HG03196 (cell line): ENCODE data around the gene RABL6.
A peak's percentile ranks its signal among the peaks of the same experiment; 100 is the strongest.
"Not testable (repeated sequence)": the region's sequence is repeated elsewhere in the genome, so short reads cannot be mapped to it uniquely, and the experiment has no call there.

Experiments
- ATAC-seq: cut with Tn5 transposase; IDR thresholded peaks from one replicate; pipeline ENCODE4 v1.9.1; 2021; ENCODE audit not compliant: unreplicated experiment

The RABL6 gene, protein sequence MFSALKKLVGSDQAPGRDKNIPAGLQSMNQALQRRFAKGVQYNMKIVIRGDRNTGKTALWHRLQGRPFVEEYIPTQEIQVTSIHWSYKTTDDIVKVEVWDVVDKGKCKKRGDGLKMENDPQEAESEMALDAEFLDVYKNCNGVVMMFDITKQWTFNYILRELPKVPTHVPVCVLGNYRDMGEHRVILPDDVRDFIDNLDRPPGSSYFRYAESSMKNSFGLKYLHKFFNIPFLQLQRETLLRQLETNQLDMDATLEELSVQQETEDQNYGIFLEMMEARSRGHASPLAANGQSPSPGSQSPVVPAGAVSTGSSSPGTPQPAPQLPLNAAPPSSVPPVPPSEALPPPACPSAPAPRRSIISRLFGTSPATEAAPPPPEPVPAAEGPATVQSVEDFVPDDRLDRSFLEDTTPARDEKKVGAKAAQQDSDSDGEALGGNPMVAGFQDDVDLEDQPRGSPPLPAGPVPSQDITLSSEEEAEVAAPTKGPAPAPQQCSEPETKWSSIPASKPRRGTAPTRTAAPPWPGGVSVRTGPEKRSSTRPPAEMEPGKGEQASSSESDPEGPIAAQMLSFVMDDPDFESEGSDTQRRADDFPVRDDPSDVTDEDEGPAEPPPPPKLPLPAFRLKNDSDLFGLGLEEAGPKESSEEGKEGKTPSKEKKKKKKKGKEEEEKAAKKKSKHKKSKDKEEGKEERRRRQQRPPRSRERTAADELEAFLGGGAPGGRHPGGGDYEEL

DNA sequence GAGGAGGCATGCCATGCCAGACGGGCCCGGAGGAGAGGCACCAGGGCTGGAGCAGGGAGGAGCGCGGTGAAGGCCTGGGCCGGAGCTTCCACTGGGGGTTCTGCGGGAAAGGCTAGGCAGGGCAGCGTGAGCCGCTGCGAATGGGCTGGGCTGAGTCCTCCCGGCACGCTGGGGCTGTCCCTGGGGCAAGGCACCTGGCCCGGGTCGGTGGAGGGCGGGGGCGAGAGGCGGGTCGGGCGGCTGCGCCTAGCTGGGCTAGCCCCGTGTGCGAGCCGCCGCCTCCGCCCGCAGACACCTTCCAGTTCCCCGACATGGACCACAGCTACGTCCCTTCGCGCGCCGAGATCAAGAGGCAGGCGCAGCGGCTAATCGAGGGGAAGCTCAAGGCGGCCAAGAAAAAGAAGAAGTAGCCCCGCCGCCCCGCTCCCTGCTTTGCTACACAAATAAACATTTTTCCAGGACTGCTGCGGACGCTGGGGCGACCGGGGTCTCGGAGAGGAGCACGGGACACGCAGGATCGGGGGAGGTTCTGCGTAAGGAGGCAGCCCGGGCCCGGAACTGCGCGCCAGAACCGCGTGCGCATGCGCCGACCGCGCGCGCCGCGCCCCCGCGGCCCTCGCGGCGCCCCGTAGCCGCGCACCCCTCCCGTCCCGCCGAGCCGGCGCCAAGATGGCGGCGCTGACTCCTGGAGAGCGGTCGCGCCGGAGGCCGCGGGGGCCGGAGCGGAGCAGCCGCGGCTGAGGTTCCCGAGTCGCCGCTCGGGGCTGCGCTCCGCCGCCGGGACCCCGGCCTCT, at the start of gene RABL6:
Gene RABL6, plus strand, starts transcription at position 668 of the 794 bp plus-strand sequence. CDS start 249 bp downstream, outside the sequence.
- peak; percentile 61 for ATAC-seq

DNA sequence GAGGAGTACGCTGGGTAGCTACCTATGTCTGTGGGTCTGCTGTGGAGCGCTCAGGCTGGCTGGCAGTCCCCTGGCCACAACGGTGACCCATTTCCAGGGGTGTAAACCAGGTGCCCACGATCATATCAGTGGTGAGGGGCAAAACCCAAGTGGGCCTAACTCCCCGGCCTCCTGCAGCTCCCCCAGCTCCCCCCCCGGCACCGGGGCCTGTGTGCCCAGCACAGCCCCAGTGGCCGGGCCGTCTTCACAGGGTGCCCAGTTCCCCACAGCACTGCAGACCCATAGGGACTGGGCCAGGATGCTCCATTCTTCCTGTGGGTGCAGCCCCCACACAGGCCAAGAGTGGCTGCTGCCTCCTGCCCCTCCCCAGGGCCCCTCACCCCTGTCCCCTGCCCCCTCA, 48.7 kb upstream of the RABL6 start:
- no peak for ATAC-seq

GRCh38 chr9:136759436-136760325, 48.1 kb upstream of the RABL6 start:
- ATAC-seq: no peak

DNA sequence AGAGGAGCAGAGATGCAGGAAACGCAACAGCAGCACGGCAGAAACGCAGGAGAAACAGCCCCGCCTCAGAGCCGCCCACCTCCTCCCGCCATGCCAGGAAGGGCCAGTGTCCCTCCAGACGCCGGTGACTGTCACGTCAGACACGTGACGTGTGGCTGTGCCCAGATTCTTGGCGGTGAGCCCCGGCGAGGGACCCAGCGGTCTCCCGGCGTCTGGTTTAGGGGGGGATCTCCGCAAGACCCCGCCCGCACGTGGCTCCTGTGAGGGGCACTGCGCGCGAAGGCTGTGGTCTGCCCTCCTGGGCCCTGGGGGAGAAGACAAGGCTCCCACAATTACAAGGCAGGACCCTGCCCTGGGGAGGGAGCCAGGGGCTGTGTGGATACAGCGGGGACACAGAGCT, 47.3 kb upstream of the RABL6 start:
- no peak for ATAC-seq

DNA sequence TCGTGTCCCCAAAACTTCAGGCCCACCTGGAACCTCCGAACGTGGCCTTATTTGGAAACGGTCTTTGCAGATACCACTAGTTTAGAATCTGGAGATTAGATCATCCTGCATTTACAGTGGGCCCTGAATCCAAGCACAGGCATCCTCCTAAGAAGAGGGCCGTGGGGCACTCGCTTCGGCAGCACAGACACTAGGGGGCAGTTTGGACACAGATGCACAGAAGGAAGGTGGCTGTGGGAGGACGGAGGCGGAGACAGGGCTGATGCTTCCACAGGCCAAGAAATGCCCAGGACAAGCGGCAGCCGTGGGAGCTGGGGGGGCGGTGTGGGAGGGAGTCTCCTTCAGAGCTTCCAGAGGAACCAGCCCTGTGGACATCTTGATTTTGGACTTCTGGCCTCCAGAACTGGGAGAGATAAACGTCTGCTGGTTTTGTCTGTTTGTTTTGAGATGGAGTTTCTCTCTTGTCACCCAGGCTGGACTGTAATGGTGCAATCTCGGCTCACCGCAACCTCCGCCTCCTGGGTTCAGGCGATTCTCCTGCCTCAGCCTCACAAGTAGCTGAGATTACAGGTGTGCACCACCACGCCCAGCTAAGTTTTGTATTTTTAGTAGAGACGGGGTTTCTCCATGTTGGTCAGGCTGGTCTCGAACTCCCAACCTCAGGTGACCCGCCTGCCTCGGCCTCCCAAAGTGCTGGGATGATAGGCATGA, 46.8 kb upstream of the RABL6 start:
- not testable (repeated sequence) for ATAC-seq

DNA sequence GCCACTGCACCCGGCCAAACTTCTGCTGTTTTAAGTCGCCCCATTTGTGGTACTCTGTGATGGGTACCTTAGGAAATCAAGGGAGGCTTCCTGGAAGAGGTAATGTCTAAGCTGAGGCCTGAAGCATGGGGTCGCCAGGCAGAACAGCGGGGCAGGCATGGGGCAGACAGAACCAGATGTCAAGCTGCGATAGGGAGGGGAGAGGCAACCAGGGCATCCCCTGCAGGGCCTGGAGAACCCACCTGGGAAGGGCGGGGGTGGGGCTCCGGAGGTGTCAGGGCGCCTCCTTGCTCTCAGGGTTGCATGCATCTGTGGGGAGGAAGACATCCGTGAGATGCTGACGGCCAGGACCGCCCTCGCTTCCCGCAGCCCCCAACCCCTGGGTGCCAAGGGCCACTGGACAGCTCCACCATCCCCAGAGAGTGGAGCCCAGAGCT, 46.2 kb upstream of the RABL6 start:
- no peak for ATAC-seq

GRCh38 chr9:136762221-136762691, 45.5 kb upstream of the RABL6 start:
- no peak for ATAC-seq

DNA sequence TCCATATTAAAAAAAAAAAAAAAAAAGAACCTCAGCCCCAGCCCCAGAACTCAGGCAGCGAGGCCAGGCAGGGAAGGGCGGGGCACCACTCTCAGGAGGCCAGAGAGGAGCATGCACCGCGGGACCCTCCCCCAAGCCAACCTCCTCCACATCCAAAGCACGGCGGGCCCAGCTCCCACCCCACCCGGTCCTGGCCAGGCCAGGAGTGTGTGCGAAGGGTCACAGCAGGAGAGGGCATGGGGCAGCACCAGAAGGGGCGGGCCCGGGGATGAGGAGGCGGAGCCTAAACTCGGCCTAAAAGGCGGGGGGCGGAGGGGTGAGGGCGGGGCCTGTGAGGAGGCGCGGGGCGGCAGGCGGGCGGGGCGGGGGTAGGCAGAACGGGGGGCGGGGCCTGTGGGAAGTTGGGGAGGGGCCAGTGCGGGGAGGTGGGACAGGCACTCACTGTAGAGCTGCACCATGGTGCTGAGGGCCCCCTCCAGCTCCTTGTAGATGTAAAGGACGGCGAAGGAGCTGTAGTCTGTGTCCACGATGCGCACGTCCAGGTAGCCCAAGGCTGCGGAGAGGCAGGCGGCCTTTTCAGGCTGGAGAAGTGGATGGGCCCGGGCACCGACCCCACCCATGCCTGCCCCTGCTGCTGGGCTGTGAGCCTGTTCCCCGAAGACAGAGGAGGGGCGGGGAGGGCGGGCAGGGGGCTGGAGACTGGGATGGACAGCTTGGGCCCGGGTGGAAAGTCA, 44.7 kb upstream of the RABL6 start:
- ATAC-seq: no peak

DNA sequence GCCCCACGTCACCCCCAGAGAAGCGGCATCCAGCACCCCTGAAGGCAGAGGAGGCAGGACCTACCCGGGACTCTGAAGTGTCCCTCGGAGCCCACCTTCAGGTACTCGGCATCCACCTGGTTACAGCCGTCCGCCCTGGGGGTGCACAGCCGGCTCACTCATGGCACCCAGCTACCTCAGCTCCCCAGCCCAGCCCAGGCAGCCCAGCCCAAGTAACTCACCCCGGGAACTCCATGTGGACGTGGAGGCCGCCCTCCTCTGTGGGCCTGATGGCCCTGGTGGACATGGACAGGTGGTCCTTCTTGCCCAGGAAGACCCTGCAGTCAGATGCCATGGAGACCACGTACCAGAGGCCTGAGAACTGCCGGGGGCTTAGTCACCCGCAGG, 44.1 kb upstream of the RABL6 start:
- ATAC-seq: no peak

- ATAC-seq: no peak
Measured at GRCh38 chr9:136764301-136764891, 43.4 kb upstream of the RABL6 start, which contains the start of gene LCN15. LCN15 (minus strand) TSS chr9:136764518; CDS start chr9:136764488, 30 bp downstream.

DNA sequence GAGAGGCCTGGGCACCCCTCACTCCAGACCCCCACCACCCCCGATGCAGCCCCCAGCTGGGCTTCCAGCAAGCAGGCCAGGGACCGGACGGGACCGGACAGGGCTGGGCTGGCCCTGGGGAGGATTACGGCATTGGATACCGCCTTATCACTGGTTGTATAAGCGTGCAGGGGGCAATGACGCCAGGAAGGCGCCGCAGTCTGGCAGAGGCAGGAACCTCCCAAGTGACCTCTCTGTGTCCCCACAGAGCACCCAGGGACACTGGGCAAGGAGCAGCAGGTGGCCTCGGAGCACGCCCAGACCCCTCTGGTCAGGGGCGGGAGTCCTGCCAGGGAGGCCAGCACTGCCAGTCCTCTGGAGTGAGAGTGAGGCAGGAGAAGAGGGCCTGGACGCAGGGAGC, 42.7 kb upstream of the RABL6 start:
- ATAC-seq: no peak

DNA sequence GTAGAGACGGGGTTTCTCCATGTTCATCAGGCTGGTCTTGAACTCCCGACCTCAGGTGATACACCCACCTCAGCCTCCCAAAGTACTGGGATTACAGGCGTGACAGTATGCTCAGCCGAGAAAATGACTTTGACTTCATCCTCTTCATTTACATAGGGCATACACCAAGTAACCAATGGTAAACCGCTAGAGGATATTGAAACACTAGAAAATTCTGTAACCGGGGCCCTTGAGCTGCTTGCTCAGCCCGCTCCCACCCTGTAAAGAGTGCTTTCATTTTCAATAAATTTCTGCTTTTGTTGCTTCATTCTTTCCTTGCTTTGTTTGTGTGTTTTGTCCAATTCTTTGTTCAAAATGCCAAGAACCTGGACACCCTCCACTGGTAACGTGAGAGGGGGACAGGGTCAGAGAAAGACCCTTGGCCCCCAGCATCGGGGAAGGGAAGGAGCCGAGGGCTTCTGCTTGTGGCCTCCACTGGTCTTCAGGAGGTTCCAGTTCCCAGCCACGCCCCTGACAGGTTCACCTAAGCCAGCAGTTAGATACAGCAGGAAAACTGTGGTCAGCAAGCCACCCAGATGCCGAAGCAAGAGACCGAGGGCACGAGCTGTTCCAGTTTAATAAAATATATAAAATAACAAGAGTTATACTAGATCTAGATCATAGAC, 41.9 kb upstream of the RABL6 start:
- ATAC-seq: not testable (repeated sequence)

GRCh38 chr9:136766410-136767120, 41.2 kb upstream of the RABL6 start:
- not testable (repeated sequence) for ATAC-seq

DNA sequence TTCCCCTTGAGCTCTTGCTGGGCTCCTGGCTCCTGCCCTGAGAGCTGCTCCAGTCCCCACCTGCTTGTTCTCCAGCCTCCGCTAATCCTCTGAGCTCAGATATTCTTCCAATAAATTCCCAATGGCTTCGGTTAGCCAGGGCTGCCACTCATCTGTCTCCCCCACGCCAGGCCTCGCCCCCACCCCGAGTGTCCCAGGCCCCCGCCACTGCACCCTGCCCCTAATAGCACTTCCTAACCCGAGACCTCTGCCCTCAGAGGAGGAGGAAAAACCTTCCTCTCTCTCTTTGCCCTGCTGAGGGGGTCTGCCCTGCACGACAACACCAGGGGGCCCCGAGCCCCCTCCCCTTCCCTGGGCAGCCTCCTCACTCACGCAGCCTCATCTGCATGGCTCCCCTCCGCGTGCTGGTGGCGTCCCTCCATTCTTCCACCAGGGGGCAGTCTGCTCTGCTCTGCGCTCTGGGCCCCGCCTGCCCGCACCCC, 38.0 kb upstream of the RABL6 start:
- no peak for ATAC-seq

DNA sequence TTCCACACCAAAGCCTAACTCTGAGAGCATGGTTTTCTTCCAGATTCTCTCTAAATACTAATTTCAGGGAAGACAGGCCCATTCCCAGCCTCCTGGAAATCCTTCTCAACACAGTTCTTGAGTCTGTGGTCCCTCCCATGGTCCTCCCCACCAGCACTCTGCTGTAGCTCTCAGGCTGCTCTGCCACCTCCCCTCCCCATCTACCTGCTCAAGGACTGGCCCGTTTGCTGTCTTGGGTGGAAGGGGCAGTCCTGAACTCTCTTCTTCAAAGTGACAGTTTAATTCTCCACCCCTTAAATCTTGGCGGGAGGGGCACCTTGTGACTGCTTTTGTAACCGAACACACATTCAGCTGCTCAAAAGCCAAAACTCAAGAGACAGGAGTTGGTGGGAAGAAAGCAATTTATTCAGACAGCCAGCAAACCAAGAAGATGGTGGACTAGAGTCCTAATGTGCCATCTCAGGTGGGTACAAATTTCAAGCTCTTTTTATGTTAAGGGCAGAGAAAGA, 35.8 kb upstream of the RABL6 start:
- ATAC-seq: no peak

- no peak for ATAC-seq
Measured at GRCh38 chr9:136773386-136774044, 34.2 kb upstream of the RABL6 start.
